ENCODE results near the gene IL15RA.

- TF ChIP-seq CTCF (conservative IDR thresholded peaks at IDR 0.05): no peak
- TF ChIP-seq ZFX (IDR thresholded peaks at IDR 0.05): no peak
Observed at GRCh38 chr10:6019796-6020195, 42.5 kb upstream of the IL15RA start.
